Natural killer cell (primary cell): Measurements from ENCODE around the gene FGF12. TPM values are rescaled to one million over a fixed set of nuclear protein-coding genes. Genes with fewer than 3 reads are reported as not detected.

Experiments used
- ATAC-seq, 3 donors: fragments of 150-1000 bp in 2 of 3; fragments of 200-7000 bp in 1 of 3; cut with Tn5 transposase; 1 replicate in 1 of 3; 2 replicates in 2 of 3; pipeline ENCODE4 v1.10.0; 2021; ENCODE audit warnings: mild to moderate bottlenecking in 2 of 3, moderate library complexity in 2 of 3
- DNase-seq, 2 donors: peaks; one replicate each; pipeline versions ENCODE4 v3.0.0 to v3.0.0-alpha.2; 2013 to 2021; ENCODE audit warnings: mixed read lengths in 1 of 2
- H3K27ac ChIP-seq: one replicate; pipeline ENCODE4 v1.5.1; 2013; ENCODE audit warnings: mild to moderate bottlenecking, low read length
- H3K27me3 ChIP-seq: one replicate; pipeline ENCODE4 v1.6.1; 2013; ENCODE audit warnings: low read length; ENCODE audit not compliant: control insufficient read depth, insufficient read depth
- H3K36me3 ChIP-seq: one replicate; pipeline ENCODE4 v1.6.1; 2013; ENCODE audit warnings: low read length; ENCODE audit not compliant: control insufficient read depth, insufficient read depth
- H3K4me1 ChIP-seq: one replicate; pipeline ENCODE4 v1.6.1; 2013; ENCODE audit warnings: low read length; ENCODE audit not compliant: control insufficient read depth, insufficient read depth
- H3K4me3 ChIP-seq: one replicate; pipeline ENCODE4 v1.5.1; 2013; ENCODE audit warnings: low read length
- H3K9me3 ChIP-seq: one replicate; pipeline ENCODE4 v1.6.1; 2013; ENCODE audit warnings: low read length; ENCODE audit not compliant: control insufficient read depth, insufficient read depth
- H3K27ac Mint-ChIP-seq, 2 donors: one replicate each; pipeline ENCODE4 v1.8.0; 2022; ENCODE audit warnings: mild to moderate bottlenecking in 2 of 2, mixed read lengths in 2 of 2, moderate library complexity in 1 of 2
- H3K27me3 Mint-ChIP-seq, 2 donors: one replicate each; pipeline ENCODE4 v1.8.0; 2022; ENCODE audit warnings: low read depth in 2 of 2, mixed read lengths in 2 of 2
- H3K36me3 Mint-ChIP-seq: one replicate; pipeline ENCODE4 v1.8.0; 2022; ENCODE audit warnings: mixed read lengths
- H3K4me1 Mint-ChIP-seq, 2 donors: one replicate each; pipeline ENCODE4 v1.8.0; 2022; ENCODE audit warnings: mixed read lengths in 2 of 2
- H3K4me3 Mint-ChIP-seq: one replicate; pipeline ENCODE4 v1.8.0; 2022; ENCODE audit warnings: mild to moderate bottlenecking, moderate library complexity, mixed read lengths
- H3K9me3 Mint-ChIP-seq, 2 donors: one replicate each; pipeline ENCODE4 v1.8.0; 2022; ENCODE audit warnings: mixed read lengths in 2 of 2
- WGBS: methylation state at CpG from one replicate; pipeline ENCODE4 v1.1.7; 2013; ENCODE audit warnings: missing lambda C conversion rate; ENCODE audit not compliant: insufficient coverage; 5-methylcytosine and 5-hydroxymethylcytosine counted together
- intact Hi-C: fragments of 100-400 bp; cut with micrococcal nuclease; formaldehyde crosslinking; loops from one replicate; pipeline ENCODE4 v1.14.2; 2022
- total RNA-seq, 4 donors: library from RNA; stranded (reverse); fragments of 120-200 nt in 1 of 4; gene quantifications; one replicate each; pipeline versions ENCODE4 v1.2.3 to v1.2.4, GENCODE V29; 2013 to 2022
- TF ChIP-seq, protein P1 (sequence below): fragments of 200-600 bp; IDR thresholded peaks from one replicate; pipeline ENCODE4 v1.8.0; 2022; ENCODE audit warnings: antibody characterized with exemption

The FGF12 gene
- total RNA-seq, 3 donors from 2014 or later (not counting 1 experiment from before 2014, with no cell fraction given): not detected

DNA sequence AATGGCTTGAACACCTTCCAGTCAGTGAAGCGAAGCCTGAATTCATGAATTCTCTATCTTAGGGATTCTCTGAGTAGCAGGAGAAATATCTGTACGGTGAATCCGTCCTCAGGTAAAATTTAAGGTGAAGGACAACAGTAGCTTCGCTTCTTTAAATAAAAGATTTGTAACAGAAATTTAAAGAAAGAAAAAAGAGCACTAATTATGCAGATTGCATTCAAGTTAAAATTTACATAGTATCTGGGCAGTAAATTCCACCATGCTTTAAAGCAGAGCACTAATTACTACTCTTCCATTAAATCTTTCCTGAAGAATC lies 282.6 kb downstream of the FGF12 start:
- DNase-seq (no peak), ATAC-seq (no peak)
- H3K27ac ChIP-seq: no peak overlapping the region
- intact Hi-C loops: loop anchor here (10.0 kb wide), 1 partner anchor 1030 kb away; no protein-coding TSS in a partner anchor
- TF ChIP-seq, protein P1, sequence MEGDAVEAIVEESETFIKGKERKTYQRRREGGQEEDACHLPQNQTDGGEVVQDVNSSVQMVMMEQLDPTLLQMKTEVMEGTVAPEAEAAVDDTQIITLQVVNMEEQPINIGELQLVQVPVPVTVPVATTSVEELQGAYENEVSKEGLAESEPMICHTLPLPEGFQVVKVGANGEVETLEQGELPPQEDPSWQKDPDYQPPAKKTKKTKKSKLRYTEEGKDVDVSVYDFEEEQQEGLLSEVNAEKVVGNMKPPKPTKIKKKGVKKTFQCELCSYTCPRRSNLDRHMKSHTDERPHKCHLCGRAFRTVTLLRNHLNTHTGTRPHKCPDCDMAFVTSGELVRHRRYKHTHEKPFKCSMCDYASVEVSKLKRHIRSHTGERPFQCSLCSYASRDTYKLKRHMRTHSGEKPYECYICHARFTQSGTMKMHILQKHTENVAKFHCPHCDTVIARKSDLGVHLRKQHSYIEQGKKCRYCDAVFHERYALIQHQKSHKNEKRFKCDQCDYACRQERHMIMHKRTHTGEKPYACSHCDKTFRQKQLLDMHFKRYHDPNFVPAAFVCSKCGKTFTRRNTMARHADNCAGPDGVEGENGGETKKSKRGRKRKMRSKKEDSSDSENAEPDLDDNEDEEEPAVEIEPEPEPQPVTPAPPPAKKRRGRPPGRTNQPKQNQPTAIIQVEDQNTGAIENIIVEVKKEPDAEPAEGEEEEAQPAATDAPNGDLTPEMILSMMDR: no peak
- Mint-ChIP-seq H3K27ac (no peak overlapping the region), H3K36me3 (no peaks in the 10 kb centered on the region), H3K27me3 (peaks cover 0 to 8% of the 10 kb centered on the region in 2 donors), H3K4me1 (no peaks in the 10 kb centered on the region), H3K4me3 (no peak overlapping the region), H3K9me3 (peaks cover 0 to 2% of the 10 kb centered on the region in 2 donors)
- H3K4me3 ChIP-seq: no peak overlapping the region
- WGBS: 33% methylated on average over 4 of the region's 4 CpGs
- H3K4me1 ChIP-seq: no peaks in the 10 kb centered on the region
- no peaks in the 10 kb centered on the region for H3K9me3 ChIP-seq
- H3K36me3 ChIP-seq: no peaks in the 10 kb centered on the region
- no peaks in the 10 kb centered on the region for H3K27me3 ChIP-seq

DNA sequence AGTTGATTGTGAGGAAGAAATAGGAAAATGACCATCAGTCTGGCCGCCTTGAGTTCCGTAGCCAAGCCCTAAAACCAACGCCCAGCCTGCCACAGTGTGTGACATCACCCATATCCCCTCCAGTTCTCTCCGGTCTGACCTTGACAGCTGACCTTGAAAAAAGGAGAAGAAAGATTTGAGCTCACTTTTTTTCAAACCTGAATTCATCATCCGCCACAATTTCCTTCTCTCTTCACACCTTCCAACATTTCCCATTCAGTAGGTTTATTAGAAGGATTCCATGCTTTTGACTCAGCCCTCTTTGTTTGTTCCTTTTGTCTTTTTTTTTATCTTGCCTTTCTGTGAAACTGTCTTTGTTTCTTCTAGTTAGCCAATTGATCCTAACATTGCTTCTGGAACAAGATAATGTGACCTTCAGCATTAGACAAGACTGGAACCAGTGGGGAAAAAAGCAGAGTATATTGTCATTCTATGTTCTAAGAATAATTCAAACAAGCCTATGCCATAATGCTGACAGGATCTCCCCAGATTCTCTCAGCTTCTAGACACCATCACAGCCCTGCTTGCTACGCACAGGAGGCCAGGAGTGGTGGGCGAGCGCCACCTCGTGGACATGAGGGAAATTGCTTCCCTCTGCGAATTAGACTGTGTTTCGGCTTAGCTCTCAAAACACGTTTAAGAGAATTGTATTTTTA lies 283.1 kb downstream of the FGF12 start:
- DNase-seq (peak in 1 of 2 donors; percentile 59), ATAC-seq (peak in 2 of 3 donors; percentile 40 to 64)
- H3K36me3 ChIP-seq: no peaks in the 10 kb centered on the region
- Mint-ChIP-seq H3K27me3 (peaks cover 0 to 8% of the 10 kb centered on the region in 2 donors), H3K36me3 (no peaks in the 10 kb centered on the region), H3K4me1 (no peaks in the 10 kb centered on the region), H3K27ac (no peak overlapping the region), H3K9me3 (peaks cover 0 to 2% of the 10 kb centered on the region in 2 donors), H3K4me3 (no peak overlapping the region)
- 17% methylated on average over 12 of the region's 12 CpGs for WGBS
- no peak overlapping the region for H3K27ac ChIP-seq
- TF ChIP-seq, protein P1: peak; percentile 61
- no peak overlapping the region for H3K4me3 ChIP-seq
- no peaks in the 10 kb centered on the region for H3K9me3 ChIP-seq
- no peaks in the 10 kb centered on the region for H3K27me3 ChIP-seq
- no peaks in the 10 kb centered on the region for H3K4me1 ChIP-seq
- intact Hi-C loops: loop anchor here (10.0 kb wide), 1 partner anchor 1029 kb away; no protein-coding TSS in a partner anchor

DNA sequence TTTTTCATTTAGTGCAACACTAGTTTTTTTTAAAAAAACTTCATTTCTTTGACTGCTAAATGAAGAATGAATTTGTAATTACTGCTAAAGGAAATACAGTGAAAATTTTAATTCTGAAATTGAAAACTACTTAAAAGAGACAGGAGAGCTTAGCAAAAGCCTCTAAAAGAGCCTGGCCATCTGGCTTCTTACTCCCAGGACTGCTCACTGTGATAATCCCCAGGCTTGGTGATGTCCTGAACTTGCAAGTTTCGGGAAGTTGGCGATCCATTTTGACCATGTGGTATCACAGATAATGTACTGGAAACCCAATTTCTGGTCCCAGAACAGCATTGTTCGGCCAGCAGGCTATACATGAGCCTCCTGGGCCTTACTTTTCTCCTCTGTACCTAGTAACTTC lies 292.1 kb downstream of the FGF12 start:
- WGBS: 68% methylated on average over 3 of the region's 3 CpGs
- Mint-ChIP-seq H3K4me1 (no peaks in the 10 kb centered on the region), H3K4me3 (no peak overlapping the region), H3K36me3 (no peaks in the 10 kb centered on the region), H3K9me3 (peaks cover 0 to 2% of the 10 kb centered on the region in 2 donors), H3K27ac (no peak overlapping the region), H3K27me3 (peaks cover 0 to 2% of the 10 kb centered on the region in 2 donors)
- no peak for DNase-seq
- Histone ChIP-seq H3K27ac (no peak overlapping the region), H3K36me3 (no peaks in the 10 kb centered on the region), H3K27me3 (no peaks in the 10 kb centered on the region), H3K4me3 (no peak overlapping the region), H3K9me3 (no peaks in the 10 kb centered on the region), H3K4me1 (no peaks in the 10 kb centered on the region)
- intact Hi-C loops: no loop called here
- no peak for ATAC-seq
- TF ChIP-seq, protein P1: no peak

DNA sequence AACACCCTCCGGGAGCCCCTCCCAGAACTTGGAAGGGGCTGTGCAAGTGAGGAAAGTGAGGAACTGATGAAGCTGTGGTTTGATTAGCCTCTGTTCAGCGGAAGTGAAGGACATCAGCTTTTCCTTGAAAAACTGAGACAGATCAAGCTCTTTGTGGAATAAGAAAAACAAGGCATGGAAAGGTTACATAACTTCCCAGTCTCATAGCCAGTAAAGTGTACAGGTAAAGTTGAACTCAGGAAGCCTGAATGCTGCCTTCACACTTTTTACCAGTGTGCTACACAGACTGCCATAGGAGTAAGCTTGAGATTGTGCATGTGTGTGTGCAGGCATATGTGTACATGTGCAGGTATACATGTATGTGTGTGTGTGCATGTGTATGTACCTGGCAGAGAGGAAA lies 293.2 kb downstream of the FGF12 start:
- no peak overlapping the region for H3K4me3 Mint-ChIP-seq
- TF ChIP-seq, protein P1: no peak
- Histone ChIP-seq H3K27me3 (no peaks in the 10 kb centered on the region), H3K9me3 (no peaks in the 10 kb centered on the region), H3K4me3 (no peak overlapping the region), H3K4me1 (no peaks in the 10 kb centered on the region), H3K27ac (no peak overlapping the region), H3K36me3 (no peaks in the 10 kb centered on the region)
- no peaks in the 10 kb centered on the region for H3K9me3 Mint-ChIP-seq
- ATAC-seq (no peak), DNase-seq (no peak)
- no peaks in the 10 kb centered on the region for H3K4me1 Mint-ChIP-seq
- 84% methylated on average over 2 of the region's 2 CpGs for WGBS
- peaks cover 0 to 2% of the 10 kb centered on the region in 2 donors for H3K27me3 Mint-ChIP-seq
- intact Hi-C loops: no loop called here
- H3K27ac Mint-ChIP-seq: no peak overlapping the region
- H3K36me3 Mint-ChIP-seq: no peaks in the 10 kb centered on the region
